ENCODE results near the gene ROCK2.

The ROCK2 gene

GRCh38 chr2:11299439-11299838 is 45.0 kb downstream of the ROCK2 start:
- no peak for TF ChIP-seq USF1 (IDR thresholded peaks at IDR 0.05)
- TF ChIP-seq TCF12 (IDR thresholded peaks at IDR 0.05; ENCODE audit: low read depth) = no peak
- no peak for TF ChIP-seq CEBPB (IDR thresholded peaks at IDR 0.05)
- no peak for TF ChIP-seq FOXM1 (IDR thresholded peaks at IDR 0.05; ENCODE audit: borderline replicate concordance, low read depth)

- TF ChIP-seq REST (IDR thresholded peaks at IDR 0.05; ENCODE audit: low read depth) = no peak
- TF ChIP-seq MAX (IDR thresholded peaks at IDR 0.05) = no peak
- no peak for TF ChIP-seq CEBPB (IDR thresholded peaks at IDR 0.05)
- TF ChIP-seq TCF12 (IDR thresholded peaks at IDR 0.05; ENCODE audit: low read depth) = no peak
- no peak for TF ChIP-seq ZBTB7A (IDR thresholded peaks at IDR 0.05; ENCODE audit: low read depth)
- no peak for TF ChIP-seq USF1 (IDR thresholded peaks at IDR 0.05)
- TF ChIP-seq NFIC (IDR thresholded peaks at IDR 0.05) = no peak
- TF ChIP-seq TAF1 (IDR thresholded peaks at IDR 0.05; ENCODE audit: low read depth) = no peak
- no peak for TF ChIP-seq RAD21 (IDR thresholded peaks at IDR 0.05; ENCODE audit: low read depth)
- no peak for TF ChIP-seq YY1 (IDR thresholded peaks at IDR 0.05; ENCODE audit: low read depth)
- no peak for TF ChIP-seq CREB1 (IDR thresholded peaks at IDR 0.05; ENCODE audit: low read depth)
- no peak for TF ChIP-seq EP300 (IDR thresholded peaks at IDR 0.05; ENCODE audit: borderline replicate concordance)
- no peak for TF ChIP-seq FOXM1 (IDR thresholded peaks at IDR 0.05; ENCODE audit: borderline replicate concordance, low read depth)
- TF ChIP-seq TEAD4 (IDR thresholded peaks at IDR 0.05) = no peak
- TF ChIP-seq EGR1 (IDR thresholded peaks at IDR 0.05) = no peak
Measured at GRCh38 chr2:11298592-11298991, 45.8 kb downstream of the ROCK2 start.

GRCh38 chr2:11296401-11296800 is 48.0 kb downstream of the ROCK2 start:
- no peak for TF ChIP-seq RAD21 (IDR thresholded peaks at IDR 0.05; ENCODE audit: low read depth)
- no peak for TF ChIP-seq USF1 (IDR thresholded peaks at IDR 0.05)
- no peak for TF ChIP-seq NFIC (IDR thresholded peaks at IDR 0.05)
- TF ChIP-seq EGR1 (IDR thresholded peaks at IDR 0.05) = no peak

GRCh38 chr2:11292464-11293255 is 51.8 kb downstream of the ROCK2 start:
- TF ChIP-seq NFIC (IDR thresholded peaks at IDR 0.05) (no peak), CREB1 (IDR thresholded peaks at IDR 0.05; ENCODE audit: low read depth) (no peak), TCF12 (IDR thresholded peaks at IDR 0.05; ENCODE audit: low read depth) (no peak), EGR1 (IDR thresholded peaks at IDR 0.05) (no peak), CEBPB (IDR thresholded peaks at IDR 0.05) (no peak), FOXM1 (IDR thresholded peaks at IDR 0.05; ENCODE audit: borderline replicate concordance, low read depth) (no peak), ZBTB7A (IDR thresholded peaks at IDR 0.05; ENCODE audit: low read depth) (no peak), YY1 (IDR thresholded peaks at IDR 0.05; ENCODE audit: low read depth) (no peak), TEAD4 (IDR thresholded peaks at IDR 0.05) (no peak), EP300 (IDR thresholded peaks at IDR 0.05; ENCODE audit: borderline replicate concordance) (no peak), TAF1 (IDR thresholded peaks at IDR 0.05; ENCODE audit: low read depth) (no peak), RAD21 (IDR thresholded peaks at IDR 0.05; ENCODE audit: low read depth) (no peak), MAX (IDR thresholded peaks at IDR 0.05) (no peak), REST (IDR thresholded peaks at IDR 0.05; ENCODE audit: low read depth) (no peak)

- TF ChIP-seq CREB1 (IDR thresholded peaks at IDR 0.05; ENCODE audit: low read depth) = no peak
- TF ChIP-seq EGR1 (IDR thresholded peaks at IDR 0.05) = no peak
- no peak for TF ChIP-seq REST (IDR thresholded peaks at IDR 0.05; ENCODE audit: low read depth)
- no peak for TF ChIP-seq RAD21 (IDR thresholded peaks at IDR 0.05; ENCODE audit: low read depth)
- no peak for TF ChIP-seq YY1 (IDR thresholded peaks at IDR 0.05; ENCODE audit: low read depth)
- no peak for TF ChIP-seq MAX (IDR thresholded peaks at IDR 0.05)
- TF ChIP-seq EP300 (IDR thresholded peaks at IDR 0.05; ENCODE audit: borderline replicate concordance) = no peak
- no peak for TF ChIP-seq NFIC (IDR thresholded peaks at IDR 0.05)
- no peak for TF ChIP-seq TAF1 (IDR thresholded peaks at IDR 0.05; ENCODE audit: low read depth)
- TF ChIP-seq TCF12 (IDR thresholded peaks at IDR 0.05; ENCODE audit: low read depth) = no peak
- no peak for TF ChIP-seq CEBPB (IDR thresholded peaks at IDR 0.05)
- TF ChIP-seq TEAD4 (IDR thresholded peaks at IDR 0.05) = no peak
- no peak for TF ChIP-seq FOXM1 (IDR thresholded peaks at IDR 0.05; ENCODE audit: borderline replicate concordance, low read depth)
- no peak for TF ChIP-seq ZBTB7A (IDR thresholded peaks at IDR 0.05; ENCODE audit: low read depth)
- no peak for TF ChIP-seq USF1 (IDR thresholded peaks at IDR 0.05)
Measured at GRCh38 chr2:11290713-11291112, 53.7 kb downstream of the ROCK2 start.

Data from Ishikawa (cell line).